Endodermal cell (in vitro differentiated cells): ENCODE measurements around the gene S100A8. TPM values are rescaled to one million over a fixed set of nuclear protein-coding genes. Genes with fewer than 3 reads are reported as not detected.

Source experiments
- DNase-seq: peaks from one replicate; pipeline ENCODE4 v3.0.0-alpha.2; 2017
- H3K27ac ChIP-seq: 2 replicates; pipeline ENCODE4 v1.5.1; 2013; ENCODE audit warnings: mild to moderate bottlenecking, low read depth, low read length, moderate library complexity
- H3K27me3 ChIP-seq: 2 replicates; pipeline ENCODE4 v1.6.1; 2013; ENCODE audit warnings: mild to moderate bottlenecking, low read length, moderate library complexity; ENCODE audit not compliant: insufficient read depth, control insufficient read depth, poor library complexity, severe bottlenecking
- H3K36me3 ChIP-seq: 2 replicates; pipeline ENCODE4 v1.7.0; 2013; ENCODE audit warnings: mild to moderate bottlenecking, low read length, moderate library complexity; ENCODE audit not compliant: control insufficient read depth, insufficient read depth
- H3K4me1 ChIP-seq: one replicate; pipeline ENCODE4 v1.7.0; 2013; ENCODE audit warnings: low read length; ENCODE audit not compliant: control insufficient read depth, insufficient read depth
- H3K4me3 ChIP-seq: 2 replicates; pipeline ENCODE4 v1.5.1; 2013; ENCODE audit warnings: mild to moderate bottlenecking, low read length, moderate library complexity
- H3K9ac ChIP-seq: 2 replicates; pipeline ENCODE4 v1.6.1; 2013; ENCODE audit warnings: mild to moderate bottlenecking, low read length, moderate library complexity; ENCODE audit not compliant: poor library complexity, severe bottlenecking; ENCODE audit errors: extremely low read depth
- H3K9me3 ChIP-seq: 2 replicates; pipeline ENCODE4 v1.6.1; 2013; ENCODE audit warnings: mild to moderate bottlenecking, low read length, moderate library complexity; ENCODE audit not compliant: control insufficient read depth
- H3K27ac Mint-ChIP-seq: 2 replicates; pipeline ENCODE4 v1.8.0; 2020; ENCODE audit warnings: mixed read lengths
- H3K27me3 Mint-ChIP-seq: 2 replicates; pipeline ENCODE4 v1.8.0; 2021; ENCODE audit warnings: mild to moderate bottlenecking, mixed read lengths; ENCODE audit not compliant: insufficient read depth
- H3K36me3 Mint-ChIP-seq: 2 replicates; pipeline ENCODE4 v1.8.0; 2020; ENCODE audit warnings: low read depth, mixed read lengths
- H3K4me1 Mint-ChIP-seq: 2 replicates; pipeline ENCODE4 v1.8.0; 2020; ENCODE audit warnings: mixed read lengths
- H3K4me3 Mint-ChIP-seq: 2 replicates; pipeline ENCODE4 v1.8.0; 2020; ENCODE audit warnings: mild to moderate bottlenecking, moderate library complexity, mixed read lengths
- H3K9me3 Mint-ChIP-seq: 2 replicates; pipeline ENCODE4 v1.8.0; 2020; ENCODE audit warnings: mild to moderate bottlenecking, mixed read lengths
- CTCF ChIP-seq: fragments of 200-600 bp; sonication (generic); conservative IDR thresholded peaks from 2 replicates; pipeline ENCODE4 v1.5.0; 2021; ENCODE audit warnings: antibody characterized with exemption, mild to moderate bottlenecking
- WGBS, 2 experiments: methylation state at CpG; one replicate each; pipeline versions ENCODE4 v1.1.5 to v1.1.7; 2013; ENCODE audit warnings: missing lambda C conversion rate in 2 of 2, mixed read lengths in 1 of 2; ENCODE audit not compliant: insufficient coverage in 1 of 2, insufficient read length in 1 of 2; 5-methylcytosine and 5-hydroxymethylcytosine counted together
- total RNA-seq, 2 donors: library from RNA; stranded (reverse); fragmentation: NEBNext Ultra II Directional in 1 of 2; extraction: Animal tissue kit (Norgen Biotek cat#: 25700) in 1 of 2; gene quantifications; 2 replicates in 1 of 2; 3 replicates in 1 of 2; pipeline ENCODE4 v1.2.1, GENCODE V29; 2021

Gene S100A8
- total RNA-seq, 2 donors from 2014 or later, result not detected

- H3K27me3 Mint-ChIP-seq, result peaks cover 8% of the 10 kb centered on the region
Measured at GRCh38 chr1:153341431-153341934, 49.4 kb downstream of the S100A8 start.

GRCh38 chr1:153340356-153340755, 50.5 kb downstream of the S100A8 start:
- peak; percentile 25 for DNase-seq
- WGBS, 2 experiments, result 94 to 96% methylated on average over 8 to 10 of the region's 10 CpGs
- H3K36me3 ChIP-seq, result no peaks in the 10 kb centered on the region
- H3K4me3 ChIP-seq, result no peak overlapping the region
- no peak overlapping the region for H3K27ac ChIP-seq
- Mint-ChIP-seq H3K27ac (no peak overlapping the region), H3K4me3 (no peak overlapping the region), H3K9me3 (no peaks in the 10 kb centered on the region), H3K27me3 (peaks cover 5% of the 10 kb centered on the region), H3K4me1 (peaks cover 32% of the 10 kb centered on the region), H3K36me3 (no peaks in the 10 kb centered on the region)
- H3K27me3 ChIP-seq, result peaks cover 3% of the 10 kb centered on the region
- H3K4me1 ChIP-seq, result peaks cover 15% of the 10 kb centered on the region
- no peak overlapping the region for H3K9ac ChIP-seq
- no peaks in the 10 kb centered on the region for H3K9me3 ChIP-seq
- TF ChIP-seq CTCF, result no peak

More at GRCh38 chr1:153341431-153341934, 49.4 kb downstream of the S100A8 start:
- 91 to 93% methylated on average over 3 to 4 of the region's 4 CpGs for WGBS, 2 experiments
- Histone ChIP-seq H3K4me3 (no peak overlapping the region), H3K27me3 (peaks cover 3% of the 10 kb centered on the region), H3K9me3 (no peaks in the 10 kb centered on the region), H3K36me3 (no peaks in the 10 kb centered on the region), H3K4me1 (peaks cover 15% of the 10 kb centered on the region), H3K27ac (no peak overlapping the region), H3K9ac (no peak overlapping the region)
- Mint-ChIP-seq H3K9me3 (no peaks in the 10 kb centered on the region), H3K4me1 (peaks cover 32% of the 10 kb centered on the region), H3K27ac (no peak overlapping the region), H3K36me3 (no peaks in the 10 kb centered on the region), H3K4me3 (no peak overlapping the region)
- peak; percentile 20 for DNase-seq
- TF ChIP-seq CTCF, result no peak

Other genes starting within 250 kb of the S100A8 start
- not detected for gene SPRR2G, start 240.2 kb downstream of the S100A8 start, total RNA-seq
- gene LELP1, start 187.6 kb downstream of the S100A8 start, total RNA-seq, result not detected
- gene PRR9, start 173.5 kb downstream of the S100A8 start, total RNA-seq, result not detected
- gene LORICRIN, start 131.4 kb downstream of the S100A8 start, total RNA-seq, result not detected
- not detected for gene PGLYRP3, start 78.1 kb downstream of the S100A8 start, total RNA-seq
- not detected for gene PGLYRP4, start 42.2 kb downstream of the S100A8 start, total RNA-seq
- gene S100A9, start 33.2 kb downstream of the S100A8 start, total RNA-seq, result not detected
- not detected for gene S100A12, start 15.5 kb downstream of the S100A8 start, total RNA-seq
- not detected for gene S100A7A, start 25.4 kb upstream of the S100A8 start, total RNA-seq
- not detected for gene S100A7, start 69.6 kb upstream of the S100A8 start, total RNA-seq
- gene S100A6, start 144.9 kb upstream of the S100A8 start, total RNA-seq, result 1 to 10 TPM; 3.7 to 7.5 TPM
- not detected for gene S100A5, start 149.9 kb upstream of the S100A8 start, total RNA-seq
- 1 to 10 TPM; 4.9 to 6.2 TPM for gene S100A4, start 154.7 kb upstream of the S100A8 start, total RNA-seq
- not detected for gene S100A3, start 158.2 kb upstream of the S100A8 start, total RNA-seq
- gene S100A2, start 174.8 kb upstream of the S100A8 start, total RNA-seq, result 1 to 10 TPM in 1 of 2 donors, under 1 TPM in 1; 0.92 to 3.1 TPM
- 100 to 1,000 TPM; 149 to 152 TPM for gene S100A16, start 222.1 kb upstream of the S100A8 start, total RNA-seq
- 100 to 1,000 TPM in 1 of 2 donors, 10 to 100 TPM in 1; 53.8 to 119 TPM for gene S100A14, start 225.3 kb upstream of the S100A8 start, total RNA-seq
- 100 to 1,000 TPM; 224 to 284 TPM for gene S100A13, start 236.4 kb upstream of the S100A8 start, total RNA-seq
- gene S100A1, start 237.4 kb upstream of the S100A8 start, total RNA-seq, result 1 to 10 TPM; 1.8 to 5.0 TPM
- gene CHTOP, start 243.0 kb upstream of the S100A8 start, total RNA-seq, result 100 to 1,000 TPM in 1 of 2 donors, 10 to 100 TPM in 1; 98.4 to 117 TPM